CD4-positive, alpha-beta T cell treated with Interleukin-6 at 100 ng/mL for 8 hours (primary cell): ENCODE data around the gene CHRD.

Source experiments
- DNase-seq: peaks from one replicate; pipeline ENCODE4 v3.0.0-alpha.2; 2020; ENCODE audit warnings: mixed read lengths, low spot score

CHRD gene

DNA sequence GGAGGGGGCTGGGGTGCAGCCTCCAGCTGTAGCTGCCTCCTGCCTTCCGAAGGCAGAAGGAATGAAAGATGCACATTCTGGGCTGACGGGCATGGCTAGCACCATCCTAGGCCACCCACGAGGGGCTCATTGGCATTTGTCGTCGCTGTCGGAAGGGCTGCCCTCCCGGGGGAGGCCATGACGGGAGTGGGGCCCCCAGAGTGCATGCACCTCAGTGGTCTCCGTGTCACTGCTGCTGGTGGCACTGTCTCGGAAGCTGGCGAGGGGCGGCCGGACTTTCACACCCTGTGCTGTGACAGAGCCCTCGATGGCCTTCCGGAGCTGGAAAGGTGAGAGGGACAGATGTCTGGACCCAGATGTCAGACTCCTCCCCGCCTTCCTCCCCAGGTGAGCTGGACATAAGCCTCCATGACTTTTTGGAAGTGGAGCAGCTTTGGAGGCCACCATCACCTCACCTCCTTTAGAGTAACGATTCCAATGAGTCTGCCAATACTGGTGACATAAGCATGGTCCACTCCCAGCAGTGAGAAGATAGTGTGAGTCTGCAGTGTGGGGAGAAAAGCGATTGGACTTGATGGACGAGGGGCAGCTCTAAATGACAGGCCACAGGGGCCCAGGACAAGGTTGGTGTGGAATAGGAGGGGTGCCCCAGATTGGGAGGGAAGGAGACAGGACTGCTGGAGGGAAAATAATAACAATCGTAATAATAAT lies 33.2 kb upstream of the CHRD start:
- DNase-seq: no peak

DNA sequence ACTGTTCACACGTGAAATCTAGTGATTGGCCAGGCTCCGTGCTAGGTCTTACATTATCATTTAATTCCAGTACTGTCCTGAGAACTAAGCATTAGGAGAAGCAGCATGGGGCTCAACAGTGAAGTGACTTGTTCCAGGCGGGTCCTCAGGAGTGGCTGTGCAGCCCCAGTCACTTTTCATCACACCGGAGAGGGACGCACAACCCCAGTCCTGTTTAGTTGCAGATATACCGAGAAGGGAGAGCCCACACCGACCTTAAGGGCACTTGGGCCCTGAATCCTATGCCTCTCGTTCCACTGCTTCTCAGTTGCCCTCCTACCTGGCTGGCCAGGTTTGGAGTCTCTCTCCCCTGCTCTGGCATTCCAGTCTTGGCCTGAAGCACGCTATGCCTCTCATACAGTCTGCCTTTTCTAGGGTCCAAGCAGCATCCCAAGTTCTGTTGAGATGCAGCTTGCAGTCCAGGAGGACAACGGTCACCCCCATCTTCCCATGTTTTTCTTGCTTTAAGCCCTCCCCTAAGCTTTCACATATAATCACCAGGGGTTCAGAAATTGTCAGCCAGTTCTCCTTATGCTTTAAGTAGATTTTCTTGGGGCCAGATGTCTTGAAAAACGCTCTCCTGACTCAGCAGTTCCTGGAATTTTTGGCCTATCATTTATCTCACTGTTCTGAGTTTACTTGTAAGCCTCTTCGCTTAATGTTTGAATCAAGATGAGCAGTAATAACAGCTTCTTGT lies 32.4 kb upstream of the CHRD start:
- DNase-seq: no peak

DNA sequence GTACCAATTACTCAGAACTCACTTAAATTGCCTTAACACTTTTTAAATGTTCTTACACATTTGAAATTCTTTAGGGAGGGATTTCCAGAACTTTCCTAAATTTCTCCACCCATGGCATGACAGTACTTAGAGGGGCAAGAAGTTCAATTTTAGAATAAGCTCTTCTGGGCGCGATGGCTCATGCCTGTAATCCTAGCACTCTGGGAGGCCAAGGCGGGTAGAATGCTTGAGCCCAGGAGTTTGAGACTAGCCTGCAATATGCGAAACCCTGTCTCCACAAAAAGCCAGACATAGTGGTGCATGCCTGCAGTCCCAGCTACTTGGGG lies 31.8 kb upstream of the CHRD start:
- DNase-seq: no peak

DNA sequence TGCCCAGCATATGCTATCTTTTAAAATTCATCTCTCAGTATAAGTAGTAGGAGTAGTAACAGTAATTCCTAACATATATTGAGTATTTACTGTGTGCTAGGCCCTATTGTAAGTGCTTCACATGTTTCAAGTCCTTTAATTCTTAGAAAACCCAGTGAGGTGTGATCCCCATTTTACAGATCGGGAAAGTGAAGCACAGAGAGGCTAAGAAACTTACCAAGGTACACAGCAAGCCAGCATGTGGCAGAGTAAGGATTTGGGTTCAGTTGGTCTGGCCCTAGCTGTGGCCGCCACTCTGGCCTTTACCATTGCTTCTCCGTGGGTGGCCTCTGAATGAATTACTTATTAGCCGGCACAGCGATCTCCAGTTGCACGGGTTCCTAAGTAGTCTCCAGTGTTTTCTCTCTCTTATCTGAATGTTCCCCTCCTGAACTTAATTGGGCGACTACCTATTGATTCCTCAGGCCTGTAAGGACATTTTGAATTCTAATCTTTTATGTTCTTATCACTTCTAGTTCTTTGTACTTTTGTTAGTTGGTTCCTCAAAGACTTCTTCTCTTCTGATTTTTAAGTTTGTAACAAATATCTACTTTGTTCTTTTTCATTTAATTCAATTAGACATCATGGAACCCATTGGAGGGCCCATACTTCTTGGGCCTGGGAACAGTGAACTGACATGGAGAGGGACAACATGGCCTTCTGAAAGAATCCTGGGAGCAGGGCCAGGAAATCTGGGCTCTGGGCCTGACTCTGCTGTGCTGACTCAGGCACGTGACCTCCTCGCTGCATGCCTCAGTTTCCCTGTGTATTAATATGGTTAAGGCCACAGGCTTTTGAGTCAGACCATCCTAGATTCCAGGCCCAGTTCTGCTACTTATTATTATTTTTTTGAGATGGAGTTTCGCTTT lies 30.0 kb upstream of the CHRD start:
- DNase-seq: no peak

DNA sequence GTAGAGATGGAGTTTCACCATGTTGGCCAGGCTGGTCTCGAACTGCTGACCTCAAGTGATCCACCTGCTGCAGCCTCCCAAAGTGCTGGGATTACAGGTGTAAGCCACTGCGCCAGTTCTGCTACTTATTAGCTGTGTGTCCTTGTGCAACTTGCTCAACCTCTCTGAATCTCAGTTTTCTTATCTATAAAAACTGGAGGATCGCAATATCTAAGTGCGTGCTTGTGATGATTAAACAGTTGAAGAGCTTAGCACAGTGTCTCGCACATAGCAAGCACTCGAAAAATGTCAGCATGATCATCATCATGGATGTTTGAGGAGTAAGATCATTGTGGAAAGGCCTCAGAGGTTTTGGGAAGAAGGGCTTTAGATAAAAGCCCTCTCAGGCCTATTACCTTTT lies 29.2 kb upstream of the CHRD start:
- DNase-seq: no peak

DNA sequence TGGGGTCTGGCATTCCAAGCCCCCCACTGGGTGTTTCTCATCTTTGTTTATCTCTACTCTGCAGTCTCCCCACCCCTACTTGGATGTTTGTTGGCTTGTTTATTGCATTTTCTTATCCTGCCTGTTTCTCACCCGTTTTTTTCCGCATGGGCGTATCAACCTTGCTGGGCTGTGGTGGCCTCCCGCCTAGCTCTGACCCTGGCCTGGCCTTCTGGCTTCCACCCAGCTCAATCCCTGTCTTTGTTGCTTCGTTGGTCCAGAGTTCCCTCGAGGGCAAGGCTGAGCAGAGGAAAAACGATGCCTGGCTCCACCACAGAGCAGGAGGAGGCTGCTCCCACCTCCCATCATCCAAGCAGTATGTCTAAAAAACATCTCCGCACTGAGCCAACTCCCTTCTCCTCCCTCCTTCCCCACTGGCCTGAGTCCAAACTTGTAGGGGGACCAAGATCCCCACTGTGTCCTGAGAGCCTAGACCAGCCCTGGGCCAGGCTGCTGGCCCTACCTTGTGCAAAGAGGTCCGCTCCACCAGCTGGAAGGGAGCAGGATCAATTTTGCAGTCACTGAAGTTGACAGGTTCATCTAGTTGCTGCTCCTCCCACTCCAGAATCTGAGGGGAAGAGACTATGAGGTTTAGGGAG lies 28.2 kb upstream of the CHRD start:
- no peak for DNase-seq

DNA sequence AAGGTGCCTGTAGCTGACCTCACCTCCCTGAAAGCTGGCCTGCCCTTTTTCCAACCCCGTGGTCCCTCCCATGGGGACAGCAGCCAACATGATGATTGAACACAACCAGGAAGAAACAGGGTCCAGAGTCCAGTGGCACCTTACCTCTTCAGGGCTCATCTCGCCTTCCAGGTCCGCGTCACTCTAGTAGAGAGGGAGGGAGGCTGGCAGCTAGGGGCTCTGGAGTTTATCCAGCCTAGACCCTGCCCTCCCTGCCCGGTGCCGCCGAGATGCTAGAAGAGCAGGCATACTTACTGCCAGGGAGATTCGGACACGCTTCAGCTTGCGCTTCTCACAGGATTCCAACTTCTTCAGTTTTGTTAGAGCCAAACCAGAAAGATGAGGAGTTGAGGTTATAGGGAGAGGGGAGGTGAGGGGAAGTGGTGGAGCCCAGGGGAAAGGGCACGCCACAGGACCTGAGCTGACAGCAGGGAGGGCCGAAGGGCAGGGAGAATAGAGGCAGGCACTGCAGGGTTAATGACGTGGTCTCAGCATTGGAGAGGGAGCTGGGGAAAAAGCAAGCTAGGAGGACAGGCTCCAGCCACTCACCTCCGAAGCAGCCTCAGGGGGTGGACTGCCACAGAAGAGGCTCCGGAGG lies 27.6 kb upstream of the CHRD start:
- no peak for DNase-seq

DNA sequence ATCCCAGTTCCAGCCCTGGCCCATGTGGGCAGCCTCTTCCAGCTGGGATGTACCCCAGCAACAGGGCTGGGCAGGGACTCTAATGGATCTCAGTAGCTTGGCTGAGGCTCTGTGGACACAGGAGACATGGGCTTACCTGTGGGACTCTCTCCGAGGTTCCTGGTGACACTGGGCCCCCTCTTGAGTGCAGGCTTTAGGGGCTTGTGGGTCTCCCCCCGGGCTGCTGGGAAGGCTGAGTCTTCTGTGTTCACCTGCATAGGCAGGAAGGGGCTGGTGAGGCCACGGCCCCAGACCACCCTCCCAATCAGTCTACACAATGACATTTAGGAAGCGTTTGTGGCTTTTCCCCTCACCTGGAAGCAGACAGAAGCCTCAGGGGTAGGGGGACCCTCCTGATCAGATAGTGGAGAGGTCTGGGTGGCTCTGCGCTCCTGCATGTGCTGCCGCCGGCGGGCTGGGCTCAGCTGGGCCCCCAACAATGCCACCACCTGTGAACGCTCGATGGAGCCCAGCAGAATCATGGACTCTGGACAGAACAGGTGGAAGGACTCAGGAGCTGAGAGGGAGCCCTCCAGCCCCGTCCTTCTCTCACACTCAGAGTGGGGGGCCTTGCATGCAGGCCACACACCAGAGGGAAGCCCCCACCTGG lies 26.8 kb upstream of the CHRD start:
- no peak for DNase-seq

DNA sequence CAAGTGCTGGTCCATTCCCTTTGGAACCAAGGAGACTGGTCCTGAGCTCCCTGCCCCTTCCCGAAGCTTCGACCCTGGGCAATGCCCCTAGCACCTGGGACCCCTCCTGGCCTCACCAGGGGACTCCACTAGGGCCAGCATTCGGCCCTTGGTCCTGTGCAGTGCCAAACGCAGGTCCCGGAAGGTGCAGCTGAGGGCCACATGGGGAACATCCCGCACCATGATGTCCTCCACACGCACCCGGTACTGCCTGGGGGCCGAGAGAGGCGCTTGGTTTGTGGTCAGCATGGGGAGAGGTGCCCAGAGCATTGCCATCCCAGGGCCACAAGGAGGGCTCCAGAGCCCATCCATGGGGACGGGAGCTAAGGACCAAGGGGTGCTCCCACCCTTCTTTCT lies 26.3 kb upstream of the CHRD start:
- DNase-seq: no peak

DNA sequence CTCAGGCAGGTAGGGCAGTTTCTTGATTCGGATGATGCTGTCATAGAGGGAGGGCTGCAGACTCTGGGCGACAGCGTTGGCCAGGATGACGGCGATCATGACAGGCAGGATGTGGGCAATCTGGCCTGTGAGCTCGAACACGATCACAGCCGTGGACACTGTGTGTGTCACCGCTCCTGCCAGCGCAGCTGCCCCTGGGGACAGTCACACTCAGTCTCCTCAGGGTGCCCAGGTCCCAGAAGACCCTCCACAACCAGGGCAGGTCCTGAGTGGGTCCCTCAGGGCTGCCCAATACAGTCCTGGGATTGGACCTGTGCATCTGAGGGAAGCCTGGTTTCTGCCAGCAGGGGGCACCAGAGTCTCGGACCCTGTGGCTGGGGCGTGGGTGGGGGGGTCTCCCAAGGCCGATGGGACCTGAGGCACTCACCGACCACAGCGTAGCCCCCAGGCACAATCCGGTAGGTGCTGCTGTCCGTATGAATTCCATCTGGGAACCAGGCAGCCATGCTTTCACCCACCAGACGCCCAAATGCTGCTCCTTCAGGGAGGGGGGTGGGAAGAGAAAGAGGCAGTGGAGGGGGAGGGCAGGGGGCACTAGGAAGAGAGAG lies 25.6 kb upstream of the CHRD start:
- DNase-seq: peak; percentile 51

DNA sequence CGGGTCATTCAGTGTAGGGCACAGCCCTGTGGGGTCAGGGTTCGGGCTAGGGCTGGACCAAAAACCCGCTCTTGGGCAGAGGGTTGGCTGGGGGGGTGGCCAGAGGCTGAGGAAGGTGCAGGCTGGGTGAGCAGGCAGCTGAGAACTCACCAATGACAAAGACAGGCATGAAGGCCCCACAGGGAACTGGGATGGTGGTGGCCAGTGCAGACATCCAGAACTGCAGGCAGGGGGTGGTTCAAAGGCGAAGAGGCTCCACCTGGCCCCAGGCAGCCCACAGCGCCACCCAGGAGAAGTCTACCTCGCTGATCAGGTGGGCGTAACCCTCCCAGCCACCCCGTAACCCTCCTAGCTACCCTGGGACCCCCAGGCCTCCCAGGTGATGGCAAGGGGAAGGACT lies 25.1 kb upstream of the CHRD start:
- DNase-seq: no peak

DNA sequence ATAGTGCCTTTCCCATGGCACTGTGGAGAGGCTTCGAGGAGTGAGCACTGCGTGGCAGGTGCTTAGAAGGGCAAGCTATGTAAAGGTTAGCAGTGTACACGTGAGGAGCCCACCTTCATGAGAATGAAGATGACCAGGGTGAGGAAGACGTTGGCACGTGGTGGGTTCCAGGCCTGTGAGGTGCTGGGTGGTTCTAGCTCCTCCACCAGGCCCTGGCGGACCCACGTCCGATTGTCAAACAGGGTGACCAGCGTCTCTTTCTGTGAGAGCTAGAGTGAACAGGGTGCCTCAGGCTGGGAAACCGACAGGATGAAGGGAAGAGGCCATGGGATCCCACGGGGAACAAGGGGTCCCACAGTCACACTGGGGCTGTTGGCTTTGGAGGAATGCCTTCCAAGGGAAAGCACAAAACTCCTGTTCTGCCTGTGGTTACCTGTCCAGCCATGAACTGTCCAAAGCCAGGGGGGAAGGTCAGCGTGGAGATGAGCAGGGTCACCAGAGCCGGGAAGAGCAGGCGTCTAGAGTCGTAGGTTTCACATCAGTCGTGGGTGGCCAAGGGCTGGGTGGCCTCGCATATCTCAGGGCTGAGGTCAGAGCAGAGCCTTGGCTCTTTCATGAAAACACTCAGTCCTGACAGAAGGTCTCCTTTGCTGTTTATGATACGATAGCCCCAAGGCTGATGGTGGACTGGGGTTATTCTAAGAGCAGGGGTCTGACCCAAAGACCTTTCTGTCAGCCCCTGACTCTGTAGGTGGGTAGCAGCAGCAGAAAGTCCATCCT lies 24.4 kb upstream of the CHRD start:
- no peak for DNase-seq

DNA sequence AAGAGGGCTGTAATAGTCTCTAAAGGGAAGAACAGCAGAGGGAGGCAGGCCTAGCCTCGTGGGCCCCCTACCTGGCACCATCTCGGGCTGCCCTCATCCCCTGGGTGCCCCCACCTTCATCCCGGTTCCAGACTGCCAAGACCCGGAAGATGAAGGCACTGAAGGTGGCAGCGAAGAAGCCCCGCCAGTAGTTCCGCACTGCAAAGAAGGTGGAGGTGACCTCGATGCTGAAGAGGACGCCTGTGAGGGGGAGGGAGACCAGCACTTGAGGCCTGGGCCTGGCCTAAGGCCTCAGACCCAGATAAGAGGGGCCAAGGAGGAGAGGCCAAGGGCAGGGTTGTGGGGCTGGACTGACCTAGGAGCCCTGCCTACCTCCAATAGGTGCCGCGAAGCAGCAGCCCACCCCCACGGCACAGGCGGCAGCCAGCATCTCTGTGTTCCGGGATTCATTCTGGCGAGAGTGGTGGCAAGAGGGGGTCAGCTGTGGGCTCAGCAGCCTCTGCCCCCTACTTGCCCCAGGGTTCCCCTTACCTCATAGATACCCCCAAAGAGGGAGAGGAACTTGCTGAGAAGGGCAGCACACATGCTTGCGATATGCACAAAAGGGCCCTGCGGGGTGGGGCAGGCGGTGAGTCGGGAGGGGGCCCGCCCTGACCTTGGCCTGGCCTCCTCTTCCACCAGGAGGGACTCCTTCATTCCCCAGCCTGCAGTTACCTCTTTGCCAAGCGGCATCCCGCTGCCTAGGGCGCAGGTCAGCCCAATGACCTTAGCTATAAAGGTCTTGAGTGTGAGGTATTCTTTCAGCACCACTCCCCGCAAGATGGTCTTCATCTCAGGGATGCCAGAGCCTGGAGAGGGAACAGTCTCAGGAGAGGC lies 22.4 kb upstream of the CHRD start:
- no peak for DNase-seq

DNA sequence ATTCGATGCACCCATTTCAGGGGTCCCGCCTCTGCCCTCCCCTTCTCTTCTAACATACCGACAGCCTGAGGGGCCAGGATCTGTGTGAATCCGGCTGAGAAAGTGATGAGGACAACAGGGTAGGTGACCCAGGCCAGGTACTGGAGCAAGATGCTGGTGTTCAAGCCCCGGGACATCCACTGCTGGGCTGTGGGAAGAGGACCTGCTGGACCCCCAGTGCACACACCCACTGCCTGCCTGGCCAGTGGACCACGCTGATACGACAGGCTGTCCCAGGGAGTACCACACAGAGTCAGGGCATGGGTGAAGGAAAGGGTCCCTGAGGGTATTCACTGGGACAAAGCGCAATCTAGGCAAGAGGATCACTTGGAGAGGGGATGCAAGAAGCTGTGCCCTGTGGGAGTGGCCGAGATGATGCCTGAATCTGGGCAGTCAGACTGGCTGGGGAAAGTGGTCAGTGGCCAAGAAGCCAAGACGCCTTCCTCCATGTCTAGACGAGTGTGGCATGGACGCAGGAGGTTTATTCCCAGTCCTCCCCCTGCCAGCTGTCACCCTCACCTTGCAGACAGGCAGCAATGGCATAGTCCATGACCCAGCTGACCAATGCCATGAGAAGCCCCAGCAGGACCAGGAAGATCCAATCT lies 21.6 kb upstream of the CHRD start:
- no peak for DNase-seq

DNA sequence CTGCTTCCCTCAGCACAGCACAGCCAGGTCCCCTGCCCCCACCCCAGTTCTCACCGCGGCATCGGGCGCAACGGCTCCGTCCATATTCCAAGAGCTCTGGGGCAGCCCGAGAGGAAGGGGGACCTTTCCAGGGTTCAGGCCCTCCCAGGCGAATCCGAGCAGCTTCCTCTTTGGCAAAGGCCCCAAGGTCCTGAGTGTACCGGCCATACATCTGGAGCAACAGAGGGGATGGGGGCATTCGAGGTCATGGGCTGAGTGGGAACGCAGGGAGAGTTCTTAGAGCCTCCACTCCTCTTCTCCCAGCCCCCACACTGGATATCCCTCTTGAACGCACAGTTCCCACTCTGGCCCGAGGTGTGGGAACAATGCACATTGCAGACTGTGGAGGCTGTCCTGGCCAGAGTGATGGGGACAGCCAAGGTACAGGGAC lies 20.9 kb upstream of the CHRD start:
- no peak for DNase-seq

DNA sequence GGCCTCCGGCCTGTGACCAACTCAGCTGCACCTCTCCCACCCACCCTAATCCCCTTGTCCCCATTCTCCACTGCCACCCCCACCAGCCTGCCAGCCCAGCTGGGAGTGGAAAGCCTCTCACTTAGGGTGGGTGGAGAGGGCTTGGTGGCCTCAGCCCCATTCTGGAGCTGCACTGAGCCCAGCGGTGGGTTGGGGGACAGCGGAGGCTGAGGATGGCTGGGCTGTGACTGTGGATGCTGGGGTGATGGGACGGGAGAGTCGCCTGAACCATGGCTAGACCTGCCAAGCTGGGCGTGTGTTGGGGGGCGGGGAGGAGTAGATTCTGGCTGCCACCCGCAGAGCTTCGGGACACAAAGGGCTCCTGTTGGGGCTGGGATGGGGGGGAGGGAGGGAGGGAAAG lies 20.2 kb upstream of the CHRD start:
- no peak for DNase-seq

DNA sequence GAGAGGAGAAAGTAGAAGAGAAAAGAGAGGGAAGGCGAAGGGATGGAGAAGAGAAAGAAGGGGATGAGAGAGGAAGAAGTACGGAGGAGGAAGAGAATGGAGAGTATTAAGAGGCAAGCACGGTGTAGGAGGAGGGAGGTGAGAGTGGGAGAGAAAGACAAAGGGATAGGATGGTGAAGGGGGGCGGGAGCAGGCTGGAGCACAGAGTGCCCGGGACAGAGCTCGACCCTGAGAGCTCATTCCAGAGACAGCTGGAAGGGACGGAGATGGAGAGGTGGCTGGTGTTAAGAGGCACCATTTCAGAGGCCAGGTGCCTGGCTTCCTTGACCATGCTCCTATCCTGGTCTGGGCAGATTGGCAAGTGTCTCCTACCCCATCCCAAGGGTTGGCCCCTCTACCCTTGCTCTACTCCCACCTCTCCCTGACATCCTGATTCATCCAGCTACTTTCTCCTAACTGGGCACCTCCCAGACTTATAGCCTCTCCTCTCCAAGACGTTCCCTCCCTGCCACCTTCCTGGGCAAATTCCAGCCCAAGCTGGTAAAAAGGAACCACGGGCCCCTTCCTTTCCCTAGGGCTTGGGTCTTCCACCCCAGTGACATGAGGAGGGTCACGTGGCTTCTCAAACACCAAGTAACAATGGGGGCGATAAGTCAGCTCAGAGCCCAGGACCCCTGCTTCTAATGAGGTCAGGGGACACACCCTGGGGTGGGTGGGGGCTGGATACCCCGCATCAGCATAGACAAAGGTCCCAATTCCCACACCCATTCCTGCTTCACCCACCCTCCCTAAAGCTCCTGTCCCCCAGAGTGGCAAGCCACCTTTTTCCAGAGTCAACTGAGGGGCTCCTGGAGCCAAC lies 19.6 kb upstream of the CHRD start:
- DNase-seq: no peak
